OCI-LY7 (cell line): ENCODE results near the gene CTU2.

ENCODE experiments used
- CTCF ChIP-seq: fragments of 200-600 bp; sonication (generic); conservative IDR thresholded peaks from 2 replicates; pipeline ENCODE4 v1.5.1; 2014; ENCODE audit warnings: mild to moderate bottlenecking, antibody characterized with exemption, low read length, moderate library complexity, mixed read lengths
- EZH2phosphoT487 ChIP-seq: fragments of 200-600 bp; sonication (generic); IDR thresholded peaks from 2 replicates; pipeline ENCODE4 v1.6.1; 2018; ENCODE audit warnings: low read depth, borderline replicate concordance, mild to moderate bottlenecking, mixed run types, antibody characterized with exemption, low read length, moderate library complexity, mixed read lengths

DNA sequence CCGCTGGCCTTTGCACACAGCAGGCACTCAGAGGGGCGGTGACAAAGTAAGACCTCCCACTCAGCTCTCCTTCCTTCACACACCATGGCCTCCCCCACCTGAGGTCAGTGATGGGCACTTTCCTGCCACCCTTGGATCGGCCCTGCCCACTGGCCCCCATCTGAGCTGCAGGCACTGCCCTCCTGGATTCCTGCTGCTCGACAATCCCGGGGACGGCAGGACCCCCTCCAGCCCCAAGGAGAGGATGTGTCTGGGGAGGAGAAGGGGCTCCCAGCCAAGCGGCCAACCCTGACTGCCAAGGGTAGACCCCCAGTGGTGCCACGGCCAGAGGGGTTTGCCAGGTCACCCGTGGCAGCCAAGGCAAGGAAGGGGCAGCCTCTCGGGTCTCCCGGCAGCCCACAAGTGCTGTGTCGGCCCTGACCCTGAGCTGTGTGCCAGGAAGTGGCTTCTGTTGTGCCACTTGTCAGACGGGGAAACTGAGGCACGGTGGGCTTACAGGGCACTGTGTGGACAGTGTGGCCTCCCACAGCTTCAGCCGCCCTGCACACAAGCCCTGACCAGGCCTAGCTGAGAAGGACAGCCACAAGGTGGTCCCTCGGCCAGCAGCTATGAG is 56.1 kb downstream of the CTU2 start:
- TF ChIP-seq EZH2phosphoT487 (no peak), CTCF (no peak)
